ENCODE data around the gene LAMC3.

GRCh38 chr9:131053896-131054295, 44.9 kb downstream of the LAMC3 start:
- TF ChIP-seq CTCF (conservative IDR thresholded peaks at IDR 0.05; ENCODE audit: low read depth, low read length) (no peak), EZH2 (IDR thresholded peaks at IDR 0.05; ENCODE audit: borderline replicate concordance, low read depth, low read length, poor library complexity, severe bottlenecking) (no peak)

Data from A673 (cell line).